Caco-2 (cell line): Measurements from ENCODE around the gene OR5M11. TPM values are rescaled to one million over a fixed set of nuclear protein-coding genes. Genes with fewer than 3 reads are reported as not detected.
"Not testable (repeated sequence)": the region's sequence is repeated elsewhere in the genome, so short reads cannot be mapped to it uniquely, and the experiment has no call there.

ENCODE experiments used
- Bru-seq: library from RNA; stranded (reverse); fragments of 400-500 nt; gene quantifications from one replicate; lab custom pipeline; 2021; lab: Mats Ljungman, UMichigan
- BruChase-seq, 2 experiments: library from RNA; stranded (reverse); fragments of 400-500 nt; gene quantifications; one replicate each; lab custom pipeline; 2021; lab: Mats Ljungman, UMichigan
- BruUV-seq: library from RNA; stranded (reverse); fragments of 400-500 nt; replicated peaks from 2 replicates; lab custom pipeline; 2021; lab: Mats Ljungman, UMichigan
- CTCF ChIA-PET: fragments of 300-600 bp; sonication (Branson Sonifier 250); formaldehyde crosslinking; loops from one replicate; lab custom pipeline; 2022; ENCODE audit warnings: antibody characterized with exemption; lab: Charles Lee
- POLR2A ChIA-PET: fragments of 300-600 bp; sonication (Branson Sonifier 250); formaldehyde crosslinking; loops from one replicate; lab custom pipeline; 2022; ENCODE audit warnings: antibody characterized with exemption; lab: Charles Lee
- DNase-seq, 2 experiments: peaks; one replicate each; pipeline versions ENCODE4 v3.0.0 to v3.0.0-alpha.2; 2020 to 2022
- H3K27me3 ChIP-seq: replicated peaks from 2 replicates; pipeline ENCODE4 v1.6.0; 2011; ENCODE audit warnings: low read length; ENCODE audit not compliant: control insufficient read depth, insufficient read depth
- H3K36me3 ChIP-seq: 2 replicates; pipeline ENCODE4 v1.5.1; 2011; ENCODE audit warnings: low read length; ENCODE audit not compliant: control insufficient read depth, insufficient read depth
- H3K4me1 ChIP-seq: fragments of 250-450 bp; sonication (Bioruptor Pico); 2 replicates; pipeline ENCODE4 v1.5.1; 2020; ENCODE audit warnings: mild to moderate bottlenecking
- H3K4me3 ChIP-seq: 2 replicates; pipeline ENCODE4 v1.5.1; 2011; ENCODE audit warnings: low read depth, mild to moderate bottlenecking, control low read depth, low read length
- H3K9me3 ChIP-seq: fragments of 250-450 bp; sonication (Bioruptor Pico); 2 replicates; pipeline ENCODE4 v1.5.1; 2020; ENCODE audit warnings: mild to moderate bottlenecking, moderate library complexity
- H3K27ac Mint-ChIP-seq: one replicate; pipeline ENCODE4 v1.8.0; 2022; ENCODE audit warnings: mixed read lengths; ENCODE audit not compliant: unreplicated experiment
- H3K27me3 Mint-ChIP-seq: one replicate; pipeline ENCODE4 v1.8.0; 2022; ENCODE audit warnings: mixed read lengths; ENCODE audit not compliant: insufficient read depth, unreplicated experiment
- H3K36me3 Mint-ChIP-seq: one replicate; pipeline ENCODE4 v1.8.0; 2022; ENCODE audit warnings: mild to moderate bottlenecking, mixed read lengths; ENCODE audit not compliant: insufficient read depth, unreplicated experiment
- H3K4me1 Mint-ChIP-seq: one replicate; pipeline ENCODE4 v1.8.0; 2022; ENCODE audit warnings: low read depth, mixed read lengths; ENCODE audit not compliant: unreplicated experiment
- H3K4me3 Mint-ChIP-seq: one replicate; pipeline ENCODE4 v1.8.0; 2022; ENCODE audit warnings: mild to moderate bottlenecking, moderate library complexity, mixed read lengths; ENCODE audit not compliant: unreplicated experiment
- H3K9me3 Mint-ChIP-seq: one replicate; pipeline ENCODE4 v1.8.0; 2022; ENCODE audit warnings: mixed read lengths; ENCODE audit not compliant: unreplicated experiment
- CTCF ChIP-seq, 2 experiments: fragments of 200-600 bp in 1 of 2; IDR thresholded peaks; 1 replicate in 1 of 2; 2 replicates in 1 of 2; pipeline versions ENCODE4 v1.5.1 to v1.8.0; 2011 to 2022; ENCODE audit warnings: antibody characterized with exemption in 1 of 2, control low read depth in 1 of 2, inconsistent platforms in 1 of 2, low read depth in 1 of 2, low read length in 1 of 2, mild to moderate bottlenecking in 1 of 2, moderate library complexity in 1 of 2; ENCODE audit not compliant: insufficient read depth in 1 of 2, severe bottlenecking in 1 of 2, unreplicated experiment in 1 of 2
- intact Hi-C: fragments of 100-400 bp; cut with micrococcal nuclease; formaldehyde crosslinking; loops from one replicate; pipeline ENCODE4 v1.10.0; 2022; ENCODE audit not compliant: unreplicated experiment
- long read RNA-seq: library from polyadenylated mRNA; stranded (forward); transcript quantifications from one replicate; pipeline ENCODE4 v2.0.0, GENCODE V29; 2022
- total RNA-seq: library from RNA; stranded (reverse); gene quantifications from 2 replicates; pipeline ENCODE4 v1.2.3, GENCODE V29; 2022

OR5M11 gene
- total RNA-seq (not detected in 2 replicates), Bru-seq, nascent RNA (not detected), BruChase-seq, experiment 1, labeled RNA remaining after a 2-hour chase (not detected), BruChase-seq, experiment 2, labeled RNA remaining after a 6-hour chase (not detected)
- long read RNA-seq = 0 reads

- Mint-ChIP-seq H3K27ac (no peak within 1 kb of the TSS), H3K9me3 (no peaks in the 10 kb centered on the region), H3K4me3 (no peak within 1 kb of the TSS), H3K27me3 (peaks cover 3% of the 10 kb centered on the region), H3K36me3 (no peaks in the 10 kb centered on the region), H3K4me1 (no peaks in the 10 kb centered on the region)
- no peaks in the 10 kb centered on the region for H3K27me3 ChIP-seq
- DNase-seq = no peak
- no peaks in the 10 kb centered on the region for H3K4me1 ChIP-seq
- ChIA-PET POLR2A (no interaction called here), CTCF (no interaction called here)
- no peaks in the 10 kb centered on the region for H3K36me3 ChIP-seq
- H3K9me3 ChIP-seq = no peaks in the 10 kb centered on the region
- no peak within 1 kb of the TSS for H3K4me3 ChIP-seq
- BruUV-seq = no TSS peak
- intact Hi-C loops = no loop called here
- TF ChIP-seq CTCF (IDR thresholded peaks at IDR 0.05; ENCODE audit: insufficient read depth in 1 of 2, low read depth in 1 of 2, low read length in 1 of 2, severe bottlenecking in 1 of 2, unreplicated experiment in 1 of 2) = no peak
Measured at GRCh38 chr11:56543157-56543556, at the start of gene OR5M11. Gene OR5M11, minus strand, starts transcription at chr11:56543257. Its CDS starts 0 bp downstream, at chr11:56543257.

DNA sequence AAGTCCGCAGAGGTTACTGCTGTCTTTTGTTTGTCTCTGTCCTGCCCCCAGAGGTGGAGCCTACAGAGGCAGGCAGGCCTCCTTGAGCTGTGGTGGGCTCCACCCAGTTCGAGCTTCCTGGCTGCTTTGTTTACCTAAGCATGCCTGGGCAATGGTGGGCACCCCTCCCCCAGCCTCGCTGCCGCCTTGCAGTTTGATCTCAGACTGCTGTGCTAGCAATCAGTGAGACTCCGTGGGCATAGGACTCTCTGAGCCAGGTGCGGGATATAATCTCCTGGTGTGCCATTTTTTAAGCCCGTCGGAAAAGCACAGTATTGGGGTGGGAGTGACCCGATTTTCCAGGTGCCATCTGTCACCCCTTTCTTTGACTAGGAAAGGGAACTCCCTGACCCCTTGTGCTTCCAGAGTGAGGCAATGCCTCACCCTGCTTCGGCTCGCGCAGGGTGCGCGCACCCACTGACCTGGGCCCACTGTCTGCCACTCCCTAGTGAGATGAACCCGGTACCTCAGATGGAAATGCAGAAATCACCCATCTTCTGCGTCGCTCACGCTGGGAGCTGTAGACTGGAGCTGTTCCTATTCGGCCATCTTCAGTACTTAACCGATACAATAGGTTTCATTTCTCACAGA is 49.1 kb upstream of the OR5M11 start:
- BruUV-seq, H3K36me3 ChIP-seq, H3K4me1 Mint-ChIP-seq, intact Hi-C loops, H3K27ac Mint-ChIP-seq, H3K9me3 Mint-ChIP-seq, H3K4me1 ChIP-seq, H3K4me3 Mint-ChIP-seq, POLR2A ChIA-PET, H3K27me3 ChIP-seq, H3K36me3 Mint-ChIP-seq, H3K9me3 ChIP-seq, H3K4me3 ChIP-seq, DNase-seq, H3K27me3 Mint-ChIP-seq, CTCF ChIA-PET: not testable (repeated sequence)

- Mint-ChIP-seq H3K9me3 (no peaks in the 10 kb centered on the region), H3K4me3 (no peak within 1 kb of the TSS), H3K27me3 (no peaks in the 10 kb centered on the region), H3K27ac (no peak within 1 kb of the TSS), H3K36me3 (no peaks in the 10 kb centered on the region), H3K4me1 (no peaks in the 10 kb centered on the region)
- no peak for TF ChIP-seq CTCF (IDR thresholded peaks at IDR 0.05; ENCODE audit: insufficient read depth in 1 of 2, low read depth in 1 of 2, low read length in 1 of 2, severe bottlenecking in 1 of 2, unreplicated experiment in 1 of 2)
- DNase-seq = no peak
- CTCF ChIA-PET = no interaction called here
- intact Hi-C loops = no loop called here
- Histone ChIP-seq H3K36me3 (no peaks in the 10 kb centered on the region), H3K4me3 (no peak within 1 kb of the TSS), H3K4me1 (no peaks in the 10 kb centered on the region), H3K9me3 (no peaks in the 10 kb centered on the region), H3K27me3 (no peaks in the 10 kb centered on the region)
- no TSS peak for BruUV-seq
- POLR2A ChIA-PET = no interaction called here
Measured at GRCh38 chr11:56577621-56578020, 34.6 kb upstream of the OR5M11 start, which contains the start of gene OR5M10. Gene OR5M10, minus strand, starts transcription at chr11:56577721. Its CDS starts 0 bp downstream, at chr11:56577721.
